Esophagus squamous epithelium (tissue), 4 donors: Measurements from ENCODE around the gene LGR6.

Experiments used
- CTCF ChIP-seq, 6 experiments: fragments of 450-650 bp in 4 of 6; fragments of 200-600 bp in 2 of 6; sonication (generic) in 2 of 6; IDR thresholded peaks; one replicate each; pipeline ENCODE4 v1.5.1; 2016 to 2019; ENCODE audit warnings: antibody characterized with exemption in 6 of 6, mild to moderate bottlenecking in 4 of 6, moderate library complexity in 4 of 6
- POLR2A ChIP-seq, 4 donors: fragments of 450-650 bp; IDR thresholded peaks; one replicate each; pipeline ENCODE4 v1.6.1; 2017; ENCODE audit warnings: antibody characterized with exemption in 4 of 4, mild to moderate bottlenecking in 4 of 4, moderate library complexity in 3 of 4

DNA sequence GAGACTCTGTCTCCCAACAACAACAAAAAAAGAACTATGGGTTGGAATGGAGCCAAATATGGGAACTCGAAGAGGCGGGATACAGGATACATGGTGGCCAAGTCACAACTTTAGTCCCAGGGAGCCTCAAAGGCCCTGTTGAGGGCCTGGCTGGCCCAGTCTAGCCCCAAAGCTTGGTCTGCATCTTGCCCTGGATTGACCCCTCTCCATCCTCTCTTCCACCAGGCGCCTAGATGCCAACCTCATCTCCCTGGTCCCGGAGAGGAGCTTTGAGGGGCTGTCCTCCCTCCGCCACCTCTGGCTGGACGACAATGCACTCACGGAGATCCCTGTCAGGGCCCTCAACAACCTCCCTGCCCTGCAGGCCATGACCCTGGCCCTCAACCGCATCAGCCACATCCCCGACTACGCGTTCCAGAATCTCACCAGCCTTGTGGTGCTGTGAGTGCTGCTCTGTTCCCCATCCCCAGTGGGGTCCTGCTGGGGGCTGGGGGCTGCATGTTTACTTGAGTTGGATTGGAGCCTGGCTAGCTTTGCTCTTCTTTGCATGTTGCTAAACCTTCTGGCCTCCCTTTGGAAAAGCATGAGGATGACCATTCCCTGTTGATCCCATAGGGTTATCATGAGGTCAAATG lies 82.6 kb downstream of the LGR6 start:
- TF ChIP-seq POLR2A (IDR thresholded peaks at IDR 0.05) (no peak), CTCF (IDR thresholded peaks at IDR 0.05) (no peak)
